ENCODE results near the gene GRK3. TPM values are rescaled to one million over a fixed set of nuclear protein-coding genes. Genes with fewer than 3 reads are reported as not detected.

Gene GRK3
- total and polyA plus RNA-seq, 10 of the 15 experiments (the other 5 are each of a cell fraction or from before 2014, with no cell fraction given) = 3.1 to 35.1 (median 14.7) TPM

GRCh38 chr22:25711491-25711890 lies 147.0 kb downstream of the GRK3 start (continued):
- TF ChIP-seq, protein P1, sequence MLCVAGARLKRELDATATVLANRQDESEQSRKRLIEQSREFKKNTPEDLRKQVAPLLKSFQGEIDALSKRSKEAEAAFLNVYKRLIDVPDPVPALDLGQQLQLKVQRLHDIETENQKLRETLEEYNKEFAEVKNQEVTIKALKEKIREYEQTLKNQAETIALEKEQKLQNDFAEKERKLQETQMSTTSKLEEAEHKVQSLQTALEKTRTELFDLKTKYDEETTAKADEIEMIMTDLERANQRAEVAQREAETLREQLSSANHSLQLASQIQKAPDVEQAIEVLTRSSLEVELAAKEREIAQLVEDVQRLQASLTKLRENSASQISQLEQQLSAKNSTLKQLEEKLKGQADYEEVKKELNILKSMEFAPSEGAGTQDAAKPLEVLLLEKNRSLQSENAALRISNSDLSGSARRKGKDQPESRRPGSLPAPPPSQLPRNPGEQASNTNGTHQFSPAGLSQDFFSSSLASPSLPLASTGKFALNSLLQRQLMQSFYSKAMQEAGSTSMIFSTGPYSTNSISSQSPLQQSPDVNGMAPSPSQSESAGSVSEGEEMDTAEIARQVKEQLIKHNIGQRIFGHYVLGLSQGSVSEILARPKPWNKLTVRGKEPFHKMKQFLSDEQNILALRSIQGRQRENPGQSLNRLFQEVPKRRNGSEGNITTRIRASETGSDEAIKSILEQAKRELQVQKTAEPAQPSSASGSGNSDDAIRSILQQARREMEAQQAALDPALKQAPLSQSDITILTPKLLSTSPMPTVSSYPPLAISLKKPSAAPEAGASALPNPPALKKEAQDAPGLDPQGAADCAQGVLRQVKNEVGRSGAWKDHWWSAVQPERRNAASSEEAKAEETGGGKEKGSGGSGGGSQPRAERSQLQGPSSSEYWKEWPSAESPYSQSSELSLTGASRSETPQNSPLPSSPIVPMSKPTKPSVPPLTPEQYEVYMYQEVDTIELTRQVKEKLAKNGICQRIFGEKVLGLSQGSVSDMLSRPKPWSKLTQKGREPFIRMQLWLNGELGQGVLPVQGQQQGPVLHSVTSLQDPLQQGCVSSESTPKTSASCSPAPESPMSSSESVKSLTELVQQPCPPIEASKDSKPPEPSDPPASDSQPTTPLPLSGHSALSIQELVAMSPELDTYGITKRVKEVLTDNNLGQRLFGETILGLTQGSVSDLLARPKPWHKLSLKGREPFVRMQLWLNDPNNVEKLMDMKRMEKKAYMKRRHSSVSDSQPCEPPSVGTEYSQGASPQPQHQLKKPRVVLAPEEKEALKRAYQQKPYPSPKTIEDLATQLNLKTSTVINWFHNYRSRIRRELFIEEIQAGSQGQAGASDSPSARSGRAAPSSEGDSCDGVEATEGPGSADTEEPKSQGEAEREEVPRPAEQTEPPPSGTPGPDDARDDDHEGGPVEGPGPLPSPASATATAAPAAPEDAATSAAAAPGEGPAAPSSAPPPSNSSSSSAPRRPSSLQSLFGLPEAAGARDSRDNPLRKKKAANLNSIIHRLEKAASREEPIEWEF (IDR thresholded peaks at IDR 0.05; ENCODE audit: insufficient replicate concordance, low read depth, low read length) = no peak
- TF ChIP-seq HDGF (IDR thresholded peaks at IDR 0.05) (no peak), IKZF1 (conservative IDR thresholded peaks at IDR 0.05) (no peak), CBX3 (IDR thresholded peaks at IDR 0.05; ENCODE audit: borderline replicate concordance, low read depth) (no peak), CHD1 (IDR thresholded peaks at IDR 0.05; ENCODE audit: low read depth, low read length) (no peak), TARDBP (IDR thresholded peaks at IDR 0.05; ENCODE audit: borderline replicate concordance) (no peak), SIX5 (IDR thresholded peaks at IDR 0.05; ENCODE audit: low read depth, low read length, severe bottlenecking) (no peak)

Measured in GM12878 (cell line).